HepG2 (cell line): ENCODE measurements around the gene SSBP2.

Experiments used
- GABPA ChIP-seq, 2 experiments: IDR thresholded peaks; 2 replicates each; pipeline ENCODE4 v1.6.1; 2011 to 2016; ENCODE audit warnings: low read depth in 2 of 2, low read length in 1 of 2, missing biosample characterization in 1 of 2, missing genetic modification characterization in 1 of 2
- JUND ChIP-seq: sonication (generic); formaldehyde crosslinking; IDR thresholded peaks from 2 replicates; pipeline ENCODE4 v1.8.0; 2022; ENCODE audit warnings: mild to moderate bottlenecking, missing genetic modification reagents
- KDM1A ChIP-seq: IDR thresholded peaks from 2 replicates; pipeline ENCODE4 v1.6.1; 2016; ENCODE audit warnings: missing compliant biosample characterization
- PHF20 ChIP-seq: sonication (generic); formaldehyde crosslinking; IDR thresholded peaks from 2 replicates; pipeline ENCODE4 v1.5.0; 2020; ENCODE audit warnings: mild to moderate bottlenecking, missing genetic modification reagents
- POLR2A ChIP-seq, 2 experiments: IDR thresholded peaks; 2 replicates each; pipeline ENCODE4 v1.6.1; 2011; ENCODE audit warnings: low read depth in 2 of 2, low read length in 2 of 2, mild to moderate bottlenecking in 1 of 2, moderate library complexity in 1 of 2; ENCODE audit not compliant: insufficient read depth in 1 of 2
- SRF ChIP-seq: IDR thresholded peaks from 2 replicates; pipeline ENCODE4 v1.6.1; 2011; ENCODE audit warnings: mild to moderate bottlenecking, low read depth, low read length, moderate library complexity
- TF ChIP-seq, protein P1 (sequence below): sonication (generic); formaldehyde crosslinking; IDR thresholded peaks from 2 replicates; pipeline ENCODE4 v1.5.0; 2020; ENCODE audit warnings: mild to moderate bottlenecking, missing genetic modification reagents, moderate library complexity
- TF ChIP-seq, protein P2 (sequence below): sonication (generic); formaldehyde crosslinking; IDR thresholded peaks from 2 replicates; pipeline ENCODE4 v1.4.0; 2020; ENCODE audit warnings: missing genetic modification reagents
- TF ChIP-seq, protein P3 (sequence below): sonication (generic); formaldehyde crosslinking; IDR thresholded peaks from 2 replicates; pipeline ENCODE4 v1.4.0; 2020; ENCODE audit warnings: missing genetic modification reagents
- TF ChIP-seq, protein P4 (sequence below): sonication (generic); formaldehyde crosslinking; IDR thresholded peaks from one replicate; pipeline ENCODE4 v1.5.1; 2020; ENCODE audit warnings: mild to moderate bottlenecking, missing genetic modification reagents; ENCODE audit errors: not compliant biosample characterization

DNA sequence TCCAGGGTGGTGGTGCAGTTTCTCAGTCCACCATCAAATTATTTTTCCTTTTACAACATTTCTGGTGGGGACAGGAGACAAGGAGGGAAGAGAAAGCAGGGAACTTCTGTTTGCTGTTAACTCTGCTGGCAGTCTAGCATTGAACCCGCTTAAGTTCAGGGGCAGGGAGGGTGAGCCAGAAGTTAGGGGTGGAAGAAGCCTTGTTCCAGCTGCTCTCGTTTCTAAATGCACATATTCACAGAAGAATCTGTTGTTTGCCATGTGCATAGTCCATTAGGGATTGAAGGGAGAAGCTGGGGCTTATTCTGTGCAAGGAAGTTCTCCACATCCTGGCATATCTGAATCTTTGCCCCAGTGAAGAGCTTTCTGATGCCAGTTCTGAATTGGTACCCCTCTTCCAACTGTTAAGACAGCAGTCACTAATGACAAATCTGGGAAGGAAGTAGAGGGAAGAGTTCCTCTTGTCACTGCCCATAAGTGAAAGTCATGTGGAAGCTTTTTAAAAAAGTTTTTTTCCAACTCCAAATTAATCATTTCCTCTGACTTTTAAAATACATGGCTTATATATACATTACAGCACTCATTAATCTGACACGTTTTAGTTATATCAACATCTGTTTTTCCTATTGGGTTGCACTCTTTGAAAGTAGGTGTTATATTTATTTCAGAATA, 324.4 kb downstream of the SSBP2 start:
- TF ChIP-seq SRF, result no peak
- TF ChIP-seq, protein P1, sequence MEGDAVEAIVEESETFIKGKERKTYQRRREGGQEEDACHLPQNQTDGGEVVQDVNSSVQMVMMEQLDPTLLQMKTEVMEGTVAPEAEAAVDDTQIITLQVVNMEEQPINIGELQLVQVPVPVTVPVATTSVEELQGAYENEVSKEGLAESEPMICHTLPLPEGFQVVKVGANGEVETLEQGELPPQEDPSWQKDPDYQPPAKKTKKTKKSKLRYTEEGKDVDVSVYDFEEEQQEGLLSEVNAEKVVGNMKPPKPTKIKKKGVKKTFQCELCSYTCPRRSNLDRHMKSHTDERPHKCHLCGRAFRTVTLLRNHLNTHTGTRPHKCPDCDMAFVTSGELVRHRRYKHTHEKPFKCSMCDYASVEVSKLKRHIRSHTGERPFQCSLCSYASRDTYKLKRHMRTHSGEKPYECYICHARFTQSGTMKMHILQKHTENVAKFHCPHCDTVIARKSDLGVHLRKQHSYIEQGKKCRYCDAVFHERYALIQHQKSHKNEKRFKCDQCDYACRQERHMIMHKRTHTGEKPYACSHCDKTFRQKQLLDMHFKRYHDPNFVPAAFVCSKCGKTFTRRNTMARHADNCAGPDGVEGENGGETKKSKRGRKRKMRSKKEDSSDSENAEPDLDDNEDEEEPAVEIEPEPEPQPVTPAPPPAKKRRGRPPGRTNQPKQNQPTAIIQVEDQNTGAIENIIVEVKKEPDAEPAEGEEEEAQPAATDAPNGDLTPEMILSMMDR, result no peak
- TF ChIP-seq POLR2A (IDR thresholded peaks at IDR 0.05; ENCODE audit: insufficient read depth in 1 of 2, low read depth in 2 of 2, low read length in 2 of 2), result no peak
- TF ChIP-seq, protein P2, sequence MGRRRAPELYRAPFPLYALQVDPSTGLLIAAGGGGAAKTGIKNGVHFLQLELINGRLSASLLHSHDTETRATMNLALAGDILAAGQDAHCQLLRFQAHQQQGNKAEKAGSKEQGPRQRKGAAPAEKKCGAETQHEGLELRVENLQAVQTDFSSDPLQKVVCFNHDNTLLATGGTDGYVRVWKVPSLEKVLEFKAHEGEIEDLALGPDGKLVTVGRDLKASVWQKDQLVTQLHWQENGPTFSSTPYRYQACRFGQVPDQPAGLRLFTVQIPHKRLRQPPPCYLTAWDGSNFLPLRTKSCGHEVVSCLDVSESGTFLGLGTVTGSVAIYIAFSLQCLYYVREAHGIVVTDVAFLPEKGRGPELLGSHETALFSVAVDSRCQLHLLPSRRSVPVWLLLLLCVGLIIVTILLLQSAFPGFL (CRISPR knock-in tag), result no peak
- no peak for TF ChIP-seq KDM1A (CRISPR knock-in tag)
- TF ChIP-seq PHF20 (CRISPR knock-in tag), result no peak
- no peak for TF ChIP-seq GABPA (IDR thresholded peaks at IDR 0.05; ENCODE audit: low read depth, low read length)
- no peak for TF ChIP-seq GABPA (CRISPR knock-in tag; IDR thresholded peaks at IDR 0.05; ENCODE audit: low read depth)
- TF ChIP-seq, protein P3, sequence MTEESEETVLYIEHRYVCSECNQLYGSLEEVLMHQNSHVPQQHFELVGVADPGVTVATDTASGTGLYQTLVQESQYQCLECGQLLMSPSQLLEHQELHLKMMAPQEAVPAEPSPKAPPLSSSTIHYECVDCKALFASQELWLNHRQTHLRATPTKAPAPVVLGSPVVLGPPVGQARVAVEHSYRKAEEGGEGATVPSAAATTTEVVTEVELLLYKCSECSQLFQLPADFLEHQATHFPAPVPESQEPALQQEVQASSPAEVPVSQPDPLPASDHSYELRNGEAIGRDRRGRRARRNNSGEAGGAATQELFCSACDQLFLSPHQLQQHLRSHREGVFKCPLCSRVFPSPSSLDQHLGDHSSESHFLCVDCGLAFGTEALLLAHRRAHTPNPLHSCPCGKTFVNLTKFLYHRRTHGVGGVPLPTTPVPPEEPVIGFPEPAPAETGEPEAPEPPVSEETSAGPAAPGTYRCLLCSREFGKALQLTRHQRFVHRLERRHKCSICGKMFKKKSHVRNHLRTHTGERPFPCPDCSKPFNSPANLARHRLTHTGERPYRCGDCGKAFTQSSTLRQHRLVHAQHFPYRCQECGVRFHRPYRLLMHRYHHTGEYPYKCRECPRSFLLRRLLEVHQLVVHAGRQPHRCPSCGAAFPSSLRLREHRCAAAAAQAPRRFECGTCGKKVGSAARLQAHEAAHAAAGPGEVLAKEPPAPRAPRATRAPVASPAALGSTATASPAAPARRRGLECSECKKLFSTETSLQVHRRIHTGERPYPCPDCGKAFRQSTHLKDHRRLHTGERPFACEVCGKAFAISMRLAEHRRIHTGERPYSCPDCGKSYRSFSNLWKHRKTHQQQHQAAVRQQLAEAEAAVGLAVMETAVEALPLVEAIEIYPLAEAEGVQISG, result no peak
- no peak for TF ChIP-seq JUND (CRISPR knock-in tag)
- TF ChIP-seq, protein P4, sequence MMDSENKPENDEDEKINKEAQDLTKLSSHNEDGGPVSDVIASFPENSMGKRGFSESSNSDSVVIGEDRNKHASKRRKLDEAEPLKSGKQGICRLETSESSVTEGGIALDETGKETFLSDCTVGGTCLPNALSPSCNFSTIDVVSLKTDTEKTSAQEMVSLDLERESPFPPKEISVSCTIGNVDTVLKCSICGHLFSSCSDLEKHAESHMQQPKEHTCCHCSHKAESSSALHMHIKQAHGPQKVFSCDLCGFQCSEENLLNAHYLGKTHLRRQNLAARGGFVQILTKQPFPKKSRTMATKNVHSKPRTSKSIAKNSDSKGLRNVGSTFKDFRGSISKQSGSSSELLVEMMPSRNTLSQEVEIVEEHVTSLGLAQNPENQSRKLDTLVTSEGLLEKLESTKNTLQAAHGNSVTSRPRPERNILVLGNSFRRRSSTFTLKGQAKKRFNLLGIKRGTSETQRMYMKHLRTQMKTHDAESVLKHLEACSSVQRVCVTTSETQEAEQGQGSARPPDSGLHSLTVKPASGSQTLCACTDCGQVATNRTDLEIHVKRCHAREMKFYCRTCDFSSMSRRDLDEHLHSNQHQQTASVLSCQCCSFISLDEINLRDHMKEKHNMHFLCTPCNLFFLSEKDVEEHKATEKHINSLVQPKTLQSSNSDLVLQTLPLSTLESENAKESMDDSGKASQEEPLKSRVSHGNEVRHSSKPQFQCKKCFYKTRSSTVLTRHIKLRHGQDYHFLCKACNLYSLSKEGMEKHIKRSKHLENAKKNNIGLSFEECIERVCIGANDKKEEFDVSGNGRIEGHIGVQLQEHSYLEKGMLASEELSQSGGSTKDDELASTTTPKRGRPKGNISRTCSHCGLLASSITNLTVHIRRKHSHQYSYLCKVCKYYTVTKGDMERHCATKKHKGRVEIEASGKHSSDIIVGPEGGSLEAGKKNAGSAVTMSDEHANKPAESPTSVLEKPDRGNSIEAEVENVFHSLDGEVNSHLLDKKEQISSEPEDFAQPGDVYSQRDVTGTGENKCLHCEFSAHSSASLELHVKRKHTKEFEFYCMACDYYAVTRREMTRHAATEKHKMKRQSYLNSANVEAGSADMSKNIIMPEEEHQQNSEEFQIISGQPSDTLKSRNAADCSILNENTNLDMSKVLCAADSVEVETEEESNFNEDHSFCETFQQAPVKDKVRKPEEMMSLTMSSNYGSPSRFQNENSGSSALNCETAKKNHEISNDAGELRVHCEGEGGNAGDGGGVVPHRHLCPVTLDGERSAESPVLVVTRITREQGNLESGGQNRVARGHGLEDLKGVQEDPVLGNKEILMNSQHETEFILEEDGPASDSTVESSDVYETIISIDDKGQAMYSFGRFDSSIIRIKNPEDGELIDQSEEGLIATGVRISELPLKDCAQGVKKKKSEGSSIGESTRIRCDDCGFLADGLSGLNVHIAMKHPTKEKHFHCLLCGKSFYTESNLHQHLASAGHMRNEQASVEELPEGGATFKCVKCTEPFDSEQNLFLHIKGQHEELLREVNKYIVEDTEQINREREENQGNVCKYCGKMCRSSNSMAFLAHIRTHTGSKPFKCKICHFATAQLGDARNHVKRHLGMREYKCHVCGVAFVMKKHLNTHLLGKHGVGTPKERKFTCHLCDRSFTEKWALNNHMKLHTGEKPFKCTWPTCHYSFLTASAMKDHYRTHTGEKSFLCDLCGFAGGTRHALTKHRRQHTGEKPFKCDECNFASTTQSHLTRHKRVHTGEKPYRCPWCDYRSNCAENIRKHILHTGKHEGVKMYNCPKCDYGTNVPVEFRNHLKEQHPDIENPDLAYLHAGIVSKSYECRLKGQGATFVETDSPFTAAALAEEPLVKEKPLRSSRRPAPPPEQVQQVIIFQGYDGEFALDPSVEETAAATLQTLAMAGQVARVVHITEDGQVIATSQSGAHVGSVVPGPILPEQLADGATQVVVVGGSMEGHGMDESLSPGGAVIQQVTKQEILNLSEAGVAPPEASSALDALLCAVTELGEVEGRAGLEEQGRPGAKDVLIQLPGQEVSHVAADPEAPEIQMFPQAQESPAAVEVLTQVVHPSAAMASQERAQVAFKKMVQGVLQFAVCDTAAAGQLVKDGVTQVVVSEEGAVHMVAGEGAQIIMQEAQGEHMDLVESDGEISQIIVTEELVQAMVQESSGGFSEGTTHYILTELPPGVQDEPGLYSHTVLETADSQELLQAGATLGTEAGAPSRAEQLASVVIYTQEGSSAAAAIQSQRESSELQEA (CRISPR knock-in tag), result no peak
